ENCODE measurements around the gene ELOB.

ELOB gene

DNA sequence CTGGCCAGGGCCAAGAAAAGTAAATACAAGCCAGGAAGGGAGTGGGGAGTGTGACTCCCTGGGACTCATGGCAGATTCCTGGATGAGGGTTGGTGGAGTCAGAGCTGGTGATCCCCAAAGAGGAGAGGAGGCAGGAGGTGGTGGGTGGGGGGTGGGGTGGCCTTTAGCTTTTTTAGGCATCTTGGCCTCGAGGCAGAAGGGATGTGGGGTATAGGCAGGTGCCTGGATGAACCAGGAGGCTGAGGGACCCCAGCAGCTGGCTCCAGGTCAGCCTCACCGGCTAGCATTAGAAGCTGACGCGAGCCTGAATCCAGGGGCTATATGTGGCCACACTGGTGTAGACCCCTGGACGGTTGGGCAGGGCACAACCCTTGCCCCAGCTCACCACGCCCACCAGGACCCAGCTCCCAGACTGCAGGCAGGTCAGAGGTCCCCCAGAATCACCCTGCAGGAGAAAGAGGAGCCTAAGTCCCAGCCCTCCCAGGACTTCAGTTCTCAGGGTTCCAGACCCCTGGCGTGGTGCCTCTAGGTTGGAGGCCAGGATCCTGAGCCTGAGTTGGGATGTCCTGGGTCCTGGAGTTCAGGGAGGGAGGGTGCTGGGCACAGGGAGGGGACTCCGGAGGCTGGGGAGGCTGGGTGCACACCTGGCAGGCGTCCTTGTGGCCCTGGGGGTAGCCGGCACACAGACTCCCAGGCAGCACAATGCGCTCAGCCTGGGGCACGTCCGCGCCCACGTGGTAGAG, 7.4 kb upstream of the ELOB start:
- DNase-seq (ENCODE audit: low read depth in 3 of 3, low spot score in 1 of 3) = no peak

DNA sequence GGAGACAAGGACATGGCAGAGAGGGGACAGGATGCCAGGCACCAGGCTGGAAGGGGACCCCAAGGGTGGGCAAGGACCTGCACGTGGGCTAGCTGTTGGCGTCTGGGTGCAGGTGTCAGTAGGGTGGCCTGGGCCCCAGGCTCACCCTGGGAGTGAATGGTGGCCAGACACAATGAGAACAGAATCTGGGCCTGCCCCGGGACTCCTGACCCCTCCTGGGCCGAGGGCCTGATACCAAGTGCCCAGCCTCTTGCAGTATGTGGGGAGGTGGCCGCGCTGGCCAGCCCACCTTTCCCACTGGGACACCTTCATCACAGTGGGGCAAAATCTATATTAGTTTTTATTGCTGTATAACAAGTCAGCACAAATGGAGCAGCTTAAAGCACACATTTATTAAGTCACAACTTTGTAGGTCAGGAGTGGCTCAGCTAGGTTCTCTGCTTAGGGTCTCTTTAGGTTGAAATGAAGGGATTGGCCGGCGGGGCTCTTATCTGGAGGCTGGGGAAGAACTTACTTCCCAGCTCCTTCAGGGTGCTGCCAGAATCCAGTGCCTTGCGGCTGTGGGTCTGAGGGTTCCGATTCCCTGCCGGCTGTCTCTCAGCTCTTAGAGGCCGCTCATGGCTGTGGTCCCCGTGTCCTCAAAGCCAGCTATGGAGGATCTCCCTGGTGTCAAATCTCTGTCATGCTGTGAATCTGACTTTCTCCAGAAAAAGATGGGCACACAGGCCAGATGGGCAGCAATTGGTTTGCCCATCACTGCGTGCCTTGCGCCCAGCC, 6.7 kb upstream of the ELOB start:
- DNase-seq (ENCODE audit: low read depth in 3 of 3, low spot score in 1 of 3) = no peak

GRCh38 chr16:2782583-2783351, 5.7 kb upstream of the ELOB start:
- DNase-seq (ENCODE audit: low read depth in 3 of 3, low spot score in 1 of 3) = no peak

DNA sequence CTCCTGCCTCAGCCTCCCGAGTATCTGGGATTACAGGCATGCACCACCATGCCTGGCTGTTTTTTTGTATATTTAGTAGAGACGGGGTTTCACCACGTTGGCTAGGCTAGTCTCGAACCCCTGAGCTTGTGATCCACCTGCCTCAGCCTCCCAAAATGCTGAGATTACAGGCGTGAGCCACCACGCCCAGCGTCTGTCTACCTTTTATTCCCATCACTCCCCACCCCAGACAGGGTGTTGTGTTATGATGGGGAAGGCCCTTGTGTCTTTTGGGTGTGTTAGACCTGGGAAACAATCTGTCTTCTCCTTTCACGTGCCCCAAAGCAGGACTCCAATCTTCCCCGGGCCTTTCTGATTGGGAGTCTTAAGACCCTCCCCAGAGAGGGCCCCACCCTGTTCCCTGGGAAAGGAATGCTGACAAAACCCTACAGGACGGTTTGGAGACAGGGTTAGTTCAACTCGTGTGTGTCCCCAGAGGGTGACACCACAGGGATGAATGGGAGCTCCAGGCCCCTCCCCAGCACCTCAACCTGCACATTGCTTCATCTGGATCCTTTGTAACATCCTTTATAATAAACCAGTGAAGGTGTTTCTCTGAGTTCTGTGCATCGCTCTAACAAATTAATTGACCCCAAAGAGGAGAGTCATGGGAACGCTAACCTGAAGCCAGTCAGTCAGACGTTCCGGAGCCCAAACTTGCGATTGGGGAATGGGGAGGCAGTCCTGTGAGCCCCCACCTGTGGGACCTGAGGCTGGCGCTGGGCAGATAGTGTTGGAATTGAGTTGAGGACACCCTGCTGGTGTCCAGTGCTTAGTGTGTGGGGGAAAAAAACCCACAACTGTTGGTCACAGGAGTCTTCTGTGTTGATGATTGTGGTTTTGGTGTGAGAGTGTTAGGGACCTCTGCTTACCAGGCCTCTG, 3.2 kb upstream of the ELOB start:
- DNase-seq (ENCODE audit: low read depth in 3 of 3, low spot score in 1 of 3) = no peak

DNA sequence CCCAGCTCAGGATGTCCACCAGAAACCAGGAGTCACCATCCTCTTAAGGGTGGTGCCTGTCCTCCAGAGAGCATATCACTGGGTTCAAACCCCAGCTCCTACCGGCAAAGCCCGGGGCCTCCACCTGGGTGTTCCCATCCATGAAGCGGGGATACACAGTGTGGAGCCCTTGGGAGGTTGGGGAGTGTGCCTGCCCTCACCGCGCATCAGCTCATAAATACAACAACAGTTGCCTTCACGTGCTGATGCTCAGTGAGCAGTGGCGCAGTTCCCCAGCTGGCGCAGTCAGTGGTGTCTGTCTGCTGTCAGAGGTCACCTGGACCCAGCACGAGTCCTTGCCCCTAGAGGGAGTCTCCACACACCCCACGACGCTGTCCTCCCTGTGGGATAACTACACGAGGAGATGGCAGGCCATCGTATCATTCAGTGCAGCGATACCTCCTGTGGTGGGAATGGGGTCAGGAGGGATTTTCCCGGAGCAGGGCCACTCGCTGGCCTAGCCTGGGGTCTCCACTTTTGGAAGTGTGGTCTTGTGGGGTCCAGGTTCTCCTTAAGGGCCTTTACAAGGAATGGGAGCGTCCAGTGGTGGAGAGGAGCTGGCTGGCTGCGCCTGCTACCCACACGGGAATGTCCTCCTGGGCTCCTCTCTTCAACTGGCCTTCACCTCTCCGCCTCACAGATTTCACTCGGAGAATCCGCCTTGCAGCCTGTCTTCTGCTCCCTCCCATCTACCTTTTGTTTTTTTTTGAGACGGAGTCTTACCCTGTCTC, 2.3 kb upstream of the ELOB start:
- no peak for DNase-seq (ENCODE audit: low read depth in 3 of 3, low spot score in 1 of 3)

DNA sequence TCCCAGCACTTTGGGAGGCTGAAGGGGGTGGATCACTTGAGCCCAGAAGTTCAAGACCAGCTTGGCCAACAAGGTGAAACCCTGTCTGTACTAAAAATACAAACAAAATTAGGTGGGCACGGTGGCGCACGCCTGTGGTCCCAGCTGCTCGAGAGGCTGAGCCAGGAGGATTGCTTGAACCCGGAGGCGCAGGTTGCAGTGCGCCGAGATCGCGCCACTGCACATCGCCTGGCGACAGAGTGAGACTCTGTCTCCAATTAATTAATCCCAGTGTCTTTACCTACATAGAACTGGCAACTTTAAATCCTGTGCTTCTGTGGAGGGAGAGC, 1.5 kb upstream of the ELOB start:
- no peak for DNase-seq (ENCODE audit: low read depth in 3 of 3, low spot score in 1 of 3)

- no peak for DNase-seq (ENCODE audit: low read depth in 3 of 3, low spot score in 1 of 3)
Measured at GRCh38 chr16:2777903-2778629, 986 bp upstream of the ELOB start.

GRCh38 chr16:2776500-2777139, 460 bp downstream of the ELOB start:
- no peak for DNase-seq (ENCODE audit: low read depth in 3 of 3, low spot score in 1 of 3)

- no peak for DNase-seq (ENCODE audit: low read depth in 3 of 3, low spot score in 1 of 3)
Measured at GRCh38 chr16:2775765-2776499, 1.1 kb downstream of the ELOB start.

- DNase-seq (ENCODE audit: low read depth in 3 of 3, low spot score in 1 of 3) = no peak
Measured at GRCh38 chr16:2775131-2775716, 1.9 kb downstream of the ELOB start.

DNA sequence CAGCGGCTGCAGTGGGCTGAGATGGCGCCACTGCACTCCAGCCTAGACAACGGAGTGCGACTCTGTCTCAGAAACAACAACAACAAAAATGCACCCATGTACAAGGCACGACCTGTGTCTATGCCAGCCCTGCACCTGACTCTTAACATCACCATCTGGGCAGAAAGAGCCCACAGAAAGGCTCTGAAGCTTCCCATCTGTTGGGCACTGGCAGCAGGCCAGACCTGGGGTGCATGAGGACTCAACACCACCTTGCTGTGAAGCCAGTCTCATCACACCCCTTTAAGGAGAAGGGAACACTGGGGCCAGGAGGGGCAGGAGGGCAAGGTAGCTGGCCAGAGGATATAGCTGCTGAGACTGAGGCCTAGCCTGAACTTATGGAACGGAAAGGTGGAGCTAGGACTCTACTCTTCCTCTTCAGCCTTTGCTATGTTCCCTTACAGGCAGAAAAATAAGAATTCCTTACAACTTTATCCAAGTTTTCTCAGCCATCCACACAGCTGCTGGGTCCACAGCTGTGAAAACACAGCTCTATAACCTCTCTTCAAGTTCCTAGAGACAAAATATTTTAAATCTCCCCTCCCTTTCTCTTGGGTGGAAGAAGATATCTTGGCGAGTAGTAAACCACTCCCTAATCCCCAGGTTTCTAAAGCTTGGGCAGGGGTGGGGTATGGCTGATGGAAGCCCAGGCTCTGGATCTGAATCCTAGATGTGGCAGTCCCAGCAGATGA, 2.8 kb downstream of the ELOB start:
- DNase-seq (ENCODE audit: low read depth in 3 of 3, low spot score in 1 of 3) = no peak

DNA sequence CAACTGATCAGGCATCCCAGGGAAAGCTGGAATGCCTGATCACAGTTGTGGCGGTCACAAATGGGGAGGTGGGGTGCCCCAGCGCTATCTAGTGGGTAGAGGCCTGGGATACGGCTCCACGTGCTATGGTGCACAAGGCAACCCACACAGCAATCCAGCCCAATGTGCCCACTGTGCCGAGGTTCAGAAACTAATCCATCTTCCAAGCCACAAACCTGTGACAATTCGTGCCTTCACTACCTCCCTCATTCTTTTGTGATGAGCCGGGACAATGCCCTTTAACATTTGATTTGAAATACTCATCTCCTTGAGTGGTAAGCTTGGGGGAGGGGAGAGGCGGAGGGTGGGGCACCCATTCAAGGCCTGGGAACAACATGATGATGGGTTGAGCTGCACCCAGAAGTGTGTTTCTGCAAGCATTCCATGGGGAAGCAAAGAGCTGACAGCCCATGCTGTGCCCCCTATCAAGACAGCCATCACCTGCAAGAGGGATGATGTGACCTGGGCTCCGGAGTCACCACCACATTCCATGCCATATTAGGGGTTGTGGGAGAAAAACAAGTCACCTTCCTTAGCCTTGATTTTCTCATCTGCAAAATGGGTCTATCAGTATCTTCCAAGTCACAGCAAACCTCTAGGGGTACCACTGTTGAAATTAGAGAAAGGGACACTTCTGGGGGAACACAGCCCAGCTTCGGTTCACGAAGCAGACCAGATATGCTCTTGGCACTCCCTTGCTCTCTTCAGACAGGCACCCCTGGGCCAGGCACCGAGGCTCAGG, 3.7 kb downstream of the ELOB start:
- no peak for DNase-seq (ENCODE audit: low read depth in 3 of 3, low spot score in 1 of 3)

GRCh38 chr16:2771496-2772402, 5.3 kb downstream of the ELOB start:
- DNase-seq (ENCODE audit: low read depth in 3 of 3, low spot score in 1 of 3) = no peak

DNA sequence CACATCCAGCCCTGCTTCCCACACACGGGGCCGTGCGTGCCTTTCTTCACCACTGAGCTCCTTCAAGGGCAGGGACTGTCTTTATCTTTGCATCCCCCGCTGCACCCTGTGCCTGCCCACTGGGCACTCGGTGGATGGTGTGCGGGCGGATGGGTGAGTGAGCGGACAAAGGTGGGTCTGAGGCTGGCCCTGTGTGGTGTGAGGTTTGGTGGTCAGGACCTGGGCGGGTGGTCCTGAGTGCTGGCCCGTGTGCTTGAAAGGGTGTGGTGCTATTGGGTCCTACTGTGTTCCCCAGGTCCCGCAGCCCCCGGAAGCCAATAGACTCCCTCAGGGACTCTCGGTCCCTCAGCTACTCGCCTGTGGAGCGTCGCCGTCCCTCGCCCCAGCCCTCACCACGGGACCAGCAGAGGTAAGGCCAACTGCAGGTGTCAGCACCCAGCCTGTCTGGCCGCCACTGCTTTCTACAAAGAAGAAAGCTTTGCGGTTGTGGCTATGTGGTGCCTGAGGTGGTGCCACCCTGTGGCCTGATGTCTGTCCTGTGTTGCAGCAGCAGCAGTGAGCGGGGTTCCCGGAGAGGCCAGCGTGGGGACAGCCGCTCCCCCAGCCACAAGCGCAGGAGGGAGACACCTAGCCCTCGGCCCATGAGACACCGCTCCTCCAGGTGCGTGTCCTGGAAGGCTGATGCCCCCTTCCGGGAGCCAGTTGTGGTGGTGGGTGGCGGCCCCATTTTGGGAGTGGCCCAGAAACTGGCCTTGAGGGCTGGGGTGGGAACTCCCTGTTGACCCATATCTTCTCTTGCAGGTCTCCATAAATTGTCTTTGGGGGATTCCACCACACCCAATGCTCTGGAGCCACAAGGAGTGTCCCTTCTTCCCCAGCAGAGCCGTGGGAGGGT, 6.8 kb downstream of the ELOB start:
- no peak for DNase-seq (ENCODE audit: low read depth in 3 of 3, low spot score in 1 of 3)

DNA sequence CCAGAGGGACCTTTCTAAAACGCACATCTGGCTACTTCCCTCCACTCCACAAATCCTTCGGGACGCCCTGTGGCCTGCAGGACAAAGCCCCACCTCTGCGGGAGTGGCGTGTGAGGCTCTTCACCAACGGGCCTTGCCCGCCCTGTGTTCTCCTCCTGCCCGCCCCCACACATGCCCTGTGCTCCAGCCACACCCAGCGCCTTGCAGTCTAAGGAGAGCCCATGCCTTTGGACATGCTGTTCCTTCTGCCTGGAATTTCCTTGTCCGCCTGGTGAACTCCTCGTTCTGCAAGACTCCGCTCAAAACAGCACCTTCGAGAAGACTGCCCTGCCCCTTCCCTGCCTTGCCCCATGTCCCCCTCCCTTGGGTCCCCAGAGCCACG, 7.4 kb downstream of the ELOB start:
- no peak for DNase-seq (ENCODE audit: low read depth in 3 of 3, low spot score in 1 of 3)
